HCT116 (cell line): ENCODE results near the gene HOXB9. TPM values are rescaled to one million over a fixed set of nuclear protein-coding genes. Genes with fewer than 3 reads are reported as not detected.

ENCODE experiments used
- ATAC-seq: fragments of 200-7000 bp; cut with Tn5 transposase; 2 replicates; pipeline ENCODE4 v1.9.1; 2020; ENCODE audit warnings: mild to moderate bottlenecking, moderate library complexity
- BruUV-seq: library from RNA; stranded (reverse); fragments of 400-500 nt; replicated peaks from 2 replicates; lab custom pipeline; 2021; lab: Mats Ljungman, UMichigan
- CTCF ChIA-PET: fragments of 300-600 bp; sonication (Branson Sonifier 250); formaldehyde crosslinking; loops from one replicate; lab custom pipeline; 2021; ENCODE audit warnings: antibody characterized with exemption; lab: Charles Lee
- POLR2A ChIA-PET: fragments of 300-600, 350-600 bp; sonication (Branson Sonifier 250); formaldehyde crosslinking; loops from one replicate; lab custom pipeline; 2021; ENCODE audit warnings: antibody characterized with exemption; lab: Charles Lee
- RAD21 ChIA-PET, 2 experiments: fragments of 300-600 bp; sonication (Branson Sonifier 250); formaldehyde crosslinking; loops; one replicate each; lab custom pipeline; 2023; ENCODE audit warnings: low total read pairs in 2 of 2; ENCODE audit not compliant: uncharacterized antibody in 2 of 2, unreplicated experiment in 2 of 2, low non-redundant PET in 1 of 2; lab: Charles Lee
- DNase-seq: peaks from one replicate; pipeline ENCODE4 v3.0.0-alpha.2; 2010; ENCODE audit warnings: low read depth, low spot score
- H2AFZ ChIP-seq: fragments of 200-600 bp; shearing (Covaris generic), sonication (generic); 2 replicates; pipeline ENCODE4 v1.6.1; 2017; ENCODE audit warnings: low read depth, mixed run types, mixed read lengths, antibody characterized with exemption, low read length; ENCODE audit not compliant: poor library complexity, severe bottlenecking
- H3K27ac ChIP-seq: 2 replicates; pipeline ENCODE4 v1.5.1; 2012; ENCODE audit warnings: low read depth, low read length
- H3K27me3 ChIP-seq: fragments of 200-600 bp; sonication (generic); 2 replicates; pipeline ENCODE4 v1.6.1; 2016; ENCODE audit warnings: mixed run types, low read length, mixed read lengths; ENCODE audit not compliant: insufficient read depth
- H3K36me3 ChIP-seq, 2 experiments: fragments of 200-500 bp in 1 of 2; fragments of 200-600 bp in 1 of 2; sonication (Bioruptor generic) in 1 of 2; sonication (generic) in 1 of 2; 2 replicates each; pipeline versions ENCODE4 v1.5.1 to v1.6.1; 2014 to 2016; ENCODE audit warnings: low read length in 2 of 2, inconsistent platforms in 1 of 2, mixed read lengths in 1 of 2, mixed run types in 1 of 2; ENCODE audit not compliant: insufficient read depth in 2 of 2, control insufficient read depth in 1 of 2
- H3K4me1 ChIP-seq, 2 experiments: fragments of 200-600 bp in 1 of 2; sonication (generic) in 1 of 2; 2 replicates each; pipeline versions ENCODE4 v1.5.1 to v1.6.1; 2012 to 2017; ENCODE audit warnings: low read length in 2 of 2, inconsistent platforms in 1 of 2, mild to moderate bottlenecking in 1 of 2, mixed read lengths in 1 of 2, mixed run types in 1 of 2, moderate library complexity in 1 of 2; ENCODE audit not compliant: insufficient read depth in 2 of 2, control insufficient read depth in 1 of 2
- H3K4me2 ChIP-seq: fragments of 200-600 bp; sonication (generic); 2 replicates; pipeline ENCODE4 v1.6.1; 2017; ENCODE audit warnings: mixed run types, low read length, mixed read lengths
- H3K4me3 ChIP-seq, 2 experiments: fragments of 200-600 bp in 1 of 2; sonication (generic) in 1 of 2; replicated peaks in 1 of 2; 2 replicates each; pipeline ENCODE4 v1.5.1; 2011 to 2016; ENCODE audit warnings: low read length in 2 of 2, control low read depth in 1 of 2, low read depth in 1 of 2, mild to moderate bottlenecking in 1 of 2, mixed read lengths in 1 of 2, mixed run types in 1 of 2
- H3K79me2 ChIP-seq: fragments of 200-600 bp; sonication (generic); 2 replicates; pipeline ENCODE4 v1.6.1; 2017; ENCODE audit warnings: mild to moderate bottlenecking, mixed run types, low read length, moderate library complexity, mixed read lengths; ENCODE audit not compliant: insufficient read depth
- H3K9ac ChIP-seq: fragments of 200-600 bp; sonication (generic); 2 replicates; pipeline ENCODE4 v1.6.1; 2016; ENCODE audit warnings: low read length, mixed read lengths
- H3K9me2 ChIP-seq: fragments of 200-600 bp; sonication (generic), shearing (Covaris generic); 2 replicates; pipeline ENCODE4 v1.6.1; 2017; ENCODE audit warnings: mixed run types, mild to moderate bottlenecking, moderate library complexity; ENCODE audit not compliant: insufficient read depth
- H3K9me3 ChIP-seq, 2 experiments: fragments of 200-500 bp in 1 of 2; fragments of 200-600 bp in 1 of 2; sonication (Bioruptor generic) in 1 of 2; sonication (generic) in 1 of 2; 2 replicates each; pipeline ENCODE4 v1.6.1; 2014 to 2017; ENCODE audit warnings: low read length in 2 of 2, mixed read lengths in 2 of 2, inconsistent platforms in 1 of 2, low read depth in 1 of 2, mild to moderate bottlenecking in 1 of 2, mixed run types in 1 of 2, moderate library complexity in 1 of 2; ENCODE audit not compliant: control insufficient read depth in 1 of 2, insufficient read depth in 1 of 2
- H4K20me1 ChIP-seq: fragments of 200-600 bp; sonication (generic), shearing (Covaris generic); 2 replicates; pipeline ENCODE4 v1.6.1; 2017; ENCODE audit warnings: mixed run types, mild to moderate bottlenecking, moderate library complexity; ENCODE audit not compliant: insufficient read depth
- ATF3 ChIP-seq: IDR thresholded peaks from 2 replicates; pipeline ENCODE4 v1.6.1; 2012
- CBX3 ChIP-seq: IDR thresholded peaks from 2 replicates; pipeline ENCODE4 v1.6.1; 2012; ENCODE audit warnings: low read depth
- EGR1 ChIP-seq: IDR thresholded peaks from 2 replicates; pipeline ENCODE4 v1.6.1; 2012; ENCODE audit warnings: low read depth
- ELF1 ChIP-seq: IDR thresholded peaks from 2 replicates; pipeline ENCODE4 v1.6.1; 2012; ENCODE audit warnings: low read depth, borderline replicate concordance
- EZH2 ChIP-seq: fragments of 200-600 bp; sonication (generic); IDR thresholded peaks from 2 replicates; pipeline ENCODE4 v1.6.1; 2017; ENCODE audit warnings: antibody characterized with exemption, mixed run types
- EZH2phosphoT487 ChIP-seq: fragments of 200-600 bp; IDR thresholded peaks from 2 replicates; pipeline ENCODE4 v1.6.1; 2018; ENCODE audit warnings: antibody characterized with exemption, borderline replicate concordance
- FOSL1 ChIP-seq: IDR thresholded peaks from 2 replicates; pipeline ENCODE4 v1.6.1; 2012; ENCODE audit warnings: low read depth
- MAX ChIP-seq: IDR thresholded peaks from 2 replicates; pipeline ENCODE4 v1.6.1; 2012
- POLR2A ChIP-seq: IDR thresholded peaks from 2 replicates; pipeline ENCODE4 v1.7.0; 2011; ENCODE audit warnings: borderline replicate concordance; ENCODE audit not compliant: insufficient read depth, insufficient read length; ENCODE audit errors: extremely low read depth
- POLR2AphosphoS5 ChIP-seq: IDR thresholded peaks from 2 replicates; pipeline ENCODE4 v1.6.1; 2011; ENCODE audit warnings: mild to moderate bottlenecking, low read depth, low read length, moderate library complexity
- RAD21 ChIP-seq: IDR thresholded peaks from 2 replicates; pipeline ENCODE4 v1.6.1; 2012; ENCODE audit warnings: low read depth, mild to moderate bottlenecking
- SIN3A ChIP-seq: IDR thresholded peaks from 2 replicates; pipeline ENCODE4 v1.6.1; 2012; ENCODE audit warnings: low read depth
- SRF ChIP-seq: IDR thresholded peaks from 2 replicates; pipeline ENCODE4 v1.6.1; 2012; ENCODE audit warnings: low read depth
- YY1 ChIP-seq: IDR thresholded peaks from 2 replicates; pipeline ENCODE4 v1.6.1; 2011; ENCODE audit warnings: low read length, low read depth, moderate library complexity, mild to moderate bottlenecking; ENCODE audit not compliant: insufficient replicate concordance; ENCODE audit errors: extremely low read depth
- ZBTB33 ChIP-seq: IDR thresholded peaks from 2 replicates; pipeline ENCODE4 v1.6.1; 2011; ENCODE audit warnings: mild to moderate bottlenecking, low read length, moderate library complexity; ENCODE audit not compliant: insufficient replicate concordance; ENCODE audit errors: extremely low read depth
- ZFX ChIP-seq: fragments of 450-650 bp; IDR thresholded peaks from 2 replicates; pipeline ENCODE4 v1.6.1; 2017
- ZNF274 ChIP-seq: fragments of 200-500 bp; sonication (Bioruptor generic); IDR thresholded peaks from 2 replicates; pipeline ENCODE4 v1.6.1; 2014; ENCODE audit warnings: mild to moderate bottlenecking, low read depth, low read length, inconsistent platforms
- intact Hi-C: fragments of 100-400 bp; cut with micrococcal nuclease; formaldehyde crosslinking; loops from 2 replicates; pipeline ENCODE4 v1.10.0; 2022
- total RNA-seq: library from RNA; stranded (reverse); gene quantifications from one replicate; pipeline ENCODE4 v1.2.1, GENCODE V29; 2021; ENCODE audit not compliant: unreplicated experiment

The HOXB9 gene
- total RNA-seq, 1 experiment from 2014 or later, result 40.1 TPM

GRCh38 chr17:48590607-48591161 is 35.5 kb downstream of the HOXB9 start:
- no TSS peak for BruUV-seq
- Histone ChIP-seq H3K4me2 (no peak overlapping the region), H3K79me2 (peaks cover 57% of the 10 kb centered on the region), H3K9me2 (no peaks in the 10 kb centered on the region), H3K27me3 (no peaks in the 10 kb centered on the region), H3K27ac (no peak overlapping the region), H3K9ac (no peak overlapping the region), H2AFZ (no peak overlapping the region), H3K36me3 (peaks cover 4 to 18% of the 10 kb centered on the region in 2 experiments; a peak in 3 of 4 replicates), H3K9me3 (no peaks in the 10 kb centered on the region), H3K4me3 (no peak overlapping the region), H3K4me1 (peaks cover 11 to 40% of the 10 kb centered on the region in 2 experiments; a peak in 3 of 4 replicates), H4K20me1 (no peaks in the 10 kb centered on the region)
- ChIA-PET RAD21 (interaction anchor here in 1 of 2 experiments (0.9 kb wide), 1 partner anchor 28 kb away, joined by 4 read pairs; no protein-coding TSS in a partner anchor), POLR2A (interaction anchor here (0.8 to 1.7 kb wide), 3 partner anchors 11 to 489 kb away, joined by 3 to 6 read pairs (median 4); partner anchors contain the start of gene CBX1), CTCF (interaction anchor here (0.6 kb wide), 1 partner anchor 329 kb away, joined by 3 read pairs; no protein-coding TSS in a partner anchor)
- no peak for TF ChIP-seq ZNF274
- TF ChIP-seq EGR1, result no peak
- no peak for TF ChIP-seq POLR2AphosphoS5
- no peak for TF ChIP-seq SRF
- no peak for TF ChIP-seq CBX3
- no peak for TF ChIP-seq ATF3
- TF ChIP-seq ZFX, result no peak
- no peak for TF ChIP-seq ZBTB33
- no peak for TF ChIP-seq POLR2A
- TF ChIP-seq YY1, result no peak
- no peak for TF ChIP-seq FOSL1
- TF ChIP-seq MAX, result no peak
- no peak for TF ChIP-seq SIN3A
- no peak for TF ChIP-seq EZH2
- no peak for TF ChIP-seq ELF1
- no peak for TF ChIP-seq EZH2phosphoT487
- TF ChIP-seq RAD21, result no peak
- intact Hi-C loops, result no loop called here
- no peak for ATAC-seq
- no peak for DNase-seq
